Cardiac muscle cell (in vitro differentiated cells and primary cell): ENCODE results near the gene BMPR1B. TPM values are rescaled to one million over a fixed set of nuclear protein-coding genes. Genes with fewer than 3 reads are reported as not detected.
A peak's percentile ranks its signal among the peaks of the same experiment; 100 is the strongest.

Experiments used
- DNase-seq, 2 donors: peaks; one replicate each; pipeline versions ENCODE4 v3.0.0 to v3.0.0-alpha.2; 2010 to 2017; ENCODE audit warnings: low read depth in 1 of 2, low spot score in 1 of 2
- H3K27ac ChIP-seq: fragments of 200-600 bp; sonication (generic); 2 replicates; pipeline ENCODE4 v1.5.1; 2016
- H3K27me3 ChIP-seq: fragments of 200-600 bp; sonication (generic); 2 replicates; pipeline ENCODE4 v1.6.0; 2016; ENCODE audit warnings: control low read depth
- H3K36me3 ChIP-seq: fragments of 200-600 bp; sonication (generic); 2 replicates; pipeline ENCODE4 v1.5.1; 2016; ENCODE audit warnings: control low read depth
- H3K4me1 ChIP-seq: fragments of 200-600 bp; sonication (generic); 2 replicates; pipeline ENCODE4 v1.8.1; 2017; ENCODE audit warnings: low read depth, mild to moderate bottlenecking, mixed run types
- H3K4me3 ChIP-seq: fragments of 200-600 bp; sonication (generic); 2 replicates; pipeline ENCODE4 v1.5.1; 2016; ENCODE audit warnings: mild to moderate bottlenecking
- H3K9me3 ChIP-seq: fragments of 200-600 bp; sonication (generic); 2 replicates; pipeline ENCODE4 v1.5.1; 2017; ENCODE audit warnings: low read depth, mild to moderate bottlenecking, control low read depth
- polyA plus RNA-seq: library from polyadenylated mRNA; unstranded; fragments of >200 nt; fragmentation: Nextera tagmentation; extraction: Ambion mirVana; gene quantifications from 2 replicates; pipeline ENCODE4 v1.2.1, GENCODE V29; 2016
- total RNA-seq: library from RNA; depleted of rRNA; stranded (reverse); fragments of >200 nt; gene quantifications from 2 replicates; pipeline ENCODE4 v1.2.3, GENCODE V29; 2016
- TF ChIP-seq, protein P1 (sequence below): IDR thresholded peaks from 2 replicates; pipeline ENCODE4 v1.5.1; 2012; ENCODE audit warnings: low read depth, mild to moderate bottlenecking, low read length

BMPR1B gene
- total and polyA plus RNA-seq, 2 experiments from 2014 or later: 0.53 to 1.8 TPM

DNA sequence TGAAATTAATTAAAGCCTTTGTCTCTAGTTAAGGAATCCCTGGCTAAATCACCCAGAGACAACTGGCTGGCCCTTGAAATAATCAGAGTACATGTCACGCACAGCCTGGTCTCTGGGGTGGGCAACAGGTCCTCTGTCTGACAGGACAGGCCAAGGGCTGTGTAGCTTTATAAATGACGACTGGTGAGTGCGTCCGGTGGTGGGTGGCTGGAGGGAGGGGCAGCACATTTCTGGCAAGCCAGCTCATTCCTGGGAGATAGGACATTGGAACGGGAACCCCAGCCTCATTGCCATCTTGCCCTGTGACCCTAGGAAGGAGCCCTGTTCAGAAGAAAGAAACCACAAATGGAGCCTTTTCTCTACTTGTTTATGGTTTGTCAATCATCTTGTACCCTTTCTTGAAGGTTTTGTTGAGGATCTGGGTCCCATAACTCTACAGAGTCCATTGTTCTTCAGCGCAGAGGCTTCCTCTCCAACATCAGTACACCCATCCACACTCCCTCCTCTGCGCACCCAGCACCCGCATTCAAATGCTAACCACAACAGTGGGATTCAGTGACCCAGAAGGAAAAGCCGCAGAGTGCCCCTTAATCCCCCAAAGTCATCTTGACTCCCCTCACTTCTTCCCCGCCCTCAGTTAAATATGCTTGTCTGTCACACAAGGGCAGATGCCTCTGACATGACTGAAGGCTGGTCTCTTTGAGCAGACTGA lies 422.9 kb downstream of the BMPR1B start:
- peaks cover 24% of the 10 kb centered on the region for H3K4me1 ChIP-seq
- H3K4me3 ChIP-seq: no peak overlapping the region
- peak in 1 of 2 donors; percentile 43 for DNase-seq
- H3K9me3 ChIP-seq: no peaks in the 10 kb centered on the region
- TF ChIP-seq, protein P1, sequence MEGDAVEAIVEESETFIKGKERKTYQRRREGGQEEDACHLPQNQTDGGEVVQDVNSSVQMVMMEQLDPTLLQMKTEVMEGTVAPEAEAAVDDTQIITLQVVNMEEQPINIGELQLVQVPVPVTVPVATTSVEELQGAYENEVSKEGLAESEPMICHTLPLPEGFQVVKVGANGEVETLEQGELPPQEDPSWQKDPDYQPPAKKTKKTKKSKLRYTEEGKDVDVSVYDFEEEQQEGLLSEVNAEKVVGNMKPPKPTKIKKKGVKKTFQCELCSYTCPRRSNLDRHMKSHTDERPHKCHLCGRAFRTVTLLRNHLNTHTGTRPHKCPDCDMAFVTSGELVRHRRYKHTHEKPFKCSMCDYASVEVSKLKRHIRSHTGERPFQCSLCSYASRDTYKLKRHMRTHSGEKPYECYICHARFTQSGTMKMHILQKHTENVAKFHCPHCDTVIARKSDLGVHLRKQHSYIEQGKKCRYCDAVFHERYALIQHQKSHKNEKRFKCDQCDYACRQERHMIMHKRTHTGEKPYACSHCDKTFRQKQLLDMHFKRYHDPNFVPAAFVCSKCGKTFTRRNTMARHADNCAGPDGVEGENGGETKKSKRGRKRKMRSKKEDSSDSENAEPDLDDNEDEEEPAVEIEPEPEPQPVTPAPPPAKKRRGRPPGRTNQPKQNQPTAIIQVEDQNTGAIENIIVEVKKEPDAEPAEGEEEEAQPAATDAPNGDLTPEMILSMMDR: no peak
- no peak overlapping the region for H3K27ac ChIP-seq
- H3K27me3 ChIP-seq: no peaks in the 10 kb centered on the region
- H3K36me3 ChIP-seq: peaks cover 3% of the 10 kb centered on the region

DNA sequence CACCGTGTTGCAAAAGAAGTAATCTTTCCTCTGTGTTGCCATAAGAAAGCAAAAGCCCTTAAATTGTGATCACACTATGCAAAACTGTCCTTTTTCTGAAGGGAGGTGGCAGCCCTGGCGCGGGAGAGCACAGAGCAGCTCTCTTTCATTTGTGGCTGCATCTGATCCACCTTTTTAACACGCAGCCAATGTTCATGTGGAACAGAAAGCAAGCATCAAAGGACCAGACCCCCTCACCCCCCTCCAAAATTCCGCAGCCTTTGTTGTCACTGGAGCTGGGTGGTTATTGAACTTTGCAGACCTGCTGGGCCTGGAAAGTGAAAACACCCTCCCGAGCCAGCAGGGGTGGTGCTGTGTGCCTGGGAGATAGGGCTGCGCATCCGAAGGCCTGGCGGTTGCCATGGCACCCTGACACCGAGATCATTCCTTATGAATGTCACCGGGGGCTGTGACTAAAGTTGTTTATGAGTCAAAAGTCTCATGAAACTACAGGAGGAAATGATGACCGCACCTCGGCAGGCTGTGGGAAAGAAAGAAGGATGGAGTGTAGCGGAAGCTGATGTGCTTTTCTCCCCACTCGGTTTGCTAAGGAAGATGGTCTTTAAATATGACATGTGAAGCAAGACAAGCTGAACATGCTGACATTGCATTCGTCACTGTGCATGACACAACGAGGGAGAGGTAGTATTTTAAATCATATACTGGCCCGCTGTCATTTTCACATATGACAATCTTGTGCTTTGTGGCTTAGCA lies 423.7 kb downstream of the BMPR1B start:
- Histone ChIP-seq H3K4me3 (no peak overlapping the region), H3K9me3 (no peaks in the 10 kb centered on the region), H3K27me3 (no peaks in the 10 kb centered on the region), H3K4me1 (peaks cover 24% of the 10 kb centered on the region), H3K27ac (no peak overlapping the region), H3K36me3 (peaks cover 3% of the 10 kb centered on the region)
- DNase-seq: peak in 1 of 2 donors; percentile 19
- TF ChIP-seq, protein P1: peak; percentile 5

DNA sequence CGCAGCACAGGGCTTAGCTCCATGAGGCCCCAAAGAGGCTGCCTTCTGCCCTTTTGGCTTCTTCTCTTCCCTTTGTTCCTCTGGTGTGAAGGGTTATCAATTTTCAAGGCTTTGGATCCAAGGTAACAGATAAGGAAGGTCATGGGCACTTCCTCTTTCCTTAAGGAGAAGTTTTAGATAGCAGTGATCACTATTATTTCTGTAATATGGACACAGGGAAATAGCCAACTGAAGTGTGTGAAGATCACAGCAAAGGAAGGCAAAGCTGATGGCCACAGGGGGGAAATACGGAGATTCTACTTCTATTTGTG lies 424.2 kb downstream of the BMPR1B start:
- Histone ChIP-seq H3K4me3 (no peak overlapping the region), H3K27ac (no peak overlapping the region), H3K27me3 (no peaks in the 10 kb centered on the region), H3K4me1 (peaks cover 24% of the 10 kb centered on the region), H3K36me3 (peaks cover 3% of the 10 kb centered on the region), H3K9me3 (no peaks in the 10 kb centered on the region)
- TF ChIP-seq, protein P1: no peak
- DNase-seq: no peak

DNA sequence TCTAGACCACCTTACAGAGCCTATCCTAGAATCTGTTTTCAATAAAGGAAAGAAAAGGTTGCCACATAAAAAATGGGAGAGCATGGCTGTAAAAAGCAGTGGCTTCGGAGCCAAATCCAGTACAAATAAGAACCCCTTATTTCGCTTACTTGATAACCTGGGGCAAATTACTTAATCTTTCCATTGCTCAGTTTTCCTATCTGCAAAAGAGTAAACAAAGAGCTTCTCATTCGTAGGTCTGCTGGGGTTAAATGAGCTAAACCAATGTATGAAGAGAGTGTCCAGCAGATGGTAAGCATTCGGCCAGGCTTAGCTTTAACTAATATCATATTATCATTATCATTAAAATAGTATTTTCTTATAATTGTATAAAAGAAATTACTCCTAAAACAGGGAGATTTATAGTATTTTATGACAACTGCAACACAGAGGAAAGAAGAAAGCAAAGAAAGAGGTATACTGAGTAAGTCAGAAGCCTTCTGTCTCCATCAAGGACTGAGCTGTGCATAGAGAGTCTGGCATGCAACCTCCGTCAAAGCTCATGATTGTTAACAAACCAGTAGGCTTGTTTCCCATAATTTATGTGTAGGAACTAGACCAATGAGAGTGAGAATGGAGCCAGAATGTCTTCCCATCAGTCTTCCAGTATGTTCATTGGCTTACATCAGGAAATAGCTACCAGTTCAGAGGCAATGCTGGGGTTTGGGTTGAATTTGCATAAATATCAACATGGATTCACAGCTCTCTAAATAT lies 426.1 kb downstream of the BMPR1B start:
- H3K36me3 ChIP-seq: peaks cover 3% of the 10 kb centered on the region
- TF ChIP-seq, protein P1: no peak
- peaks cover 31% of the 10 kb centered on the region for H3K4me1 ChIP-seq
- H3K9me3 ChIP-seq: no peaks in the 10 kb centered on the region
- H3K27ac ChIP-seq: no peak overlapping the region
- H3K27me3 ChIP-seq: no peaks in the 10 kb centered on the region
- no peak overlapping the region for H3K4me3 ChIP-seq
- DNase-seq: no peak

DNA sequence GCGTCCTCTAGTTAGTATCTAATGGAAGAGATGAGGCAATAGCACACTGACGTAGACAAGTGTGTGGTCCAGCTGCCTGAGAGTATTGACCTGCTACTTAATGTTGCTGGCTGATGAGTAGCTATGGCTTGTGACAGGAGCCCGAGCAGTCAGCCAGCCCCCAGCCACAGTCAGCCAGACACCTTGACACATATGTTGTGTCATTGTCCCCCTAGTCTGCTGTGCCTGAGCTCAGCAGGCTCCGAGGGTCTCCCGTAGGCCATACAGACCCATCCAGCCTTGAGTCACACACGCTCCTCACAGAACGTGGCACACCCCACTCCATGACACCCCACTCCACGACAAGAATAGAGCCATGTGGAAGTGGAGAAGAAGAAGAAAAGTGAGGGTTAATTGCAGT lies 428.9 kb downstream of the BMPR1B start:
- Histone ChIP-seq H3K27me3 (no peaks in the 10 kb centered on the region), H3K4me3 (no peak overlapping the region), H3K27ac (no peak overlapping the region), H3K9me3 (no peaks in the 10 kb centered on the region), H3K36me3 (peaks cover 3% of the 10 kb centered on the region), H3K4me1 (peaks cover 30% of the 10 kb centered on the region)
- no peak for DNase-seq
- TF ChIP-seq, protein P1: no peak
